22Rv1 (cell line): ENCODE data around the gene POLR2M.

Experiments used
- ZFX ChIP-seq: fragments of 450-650 bp; IDR thresholded peaks from 2 replicates; pipeline ENCODE4 v1.6.1; 2017; ENCODE audit warnings: antibody characterized with exemption, borderline replicate concordance
- TF ChIP-seq, protein P1 (sequence below): fragments of 450-650 bp; IDR thresholded peaks from 2 replicates; pipeline ENCODE4 v1.5.1; 2017; ENCODE audit warnings: mild to moderate bottlenecking

- TF ChIP-seq, protein P1, sequence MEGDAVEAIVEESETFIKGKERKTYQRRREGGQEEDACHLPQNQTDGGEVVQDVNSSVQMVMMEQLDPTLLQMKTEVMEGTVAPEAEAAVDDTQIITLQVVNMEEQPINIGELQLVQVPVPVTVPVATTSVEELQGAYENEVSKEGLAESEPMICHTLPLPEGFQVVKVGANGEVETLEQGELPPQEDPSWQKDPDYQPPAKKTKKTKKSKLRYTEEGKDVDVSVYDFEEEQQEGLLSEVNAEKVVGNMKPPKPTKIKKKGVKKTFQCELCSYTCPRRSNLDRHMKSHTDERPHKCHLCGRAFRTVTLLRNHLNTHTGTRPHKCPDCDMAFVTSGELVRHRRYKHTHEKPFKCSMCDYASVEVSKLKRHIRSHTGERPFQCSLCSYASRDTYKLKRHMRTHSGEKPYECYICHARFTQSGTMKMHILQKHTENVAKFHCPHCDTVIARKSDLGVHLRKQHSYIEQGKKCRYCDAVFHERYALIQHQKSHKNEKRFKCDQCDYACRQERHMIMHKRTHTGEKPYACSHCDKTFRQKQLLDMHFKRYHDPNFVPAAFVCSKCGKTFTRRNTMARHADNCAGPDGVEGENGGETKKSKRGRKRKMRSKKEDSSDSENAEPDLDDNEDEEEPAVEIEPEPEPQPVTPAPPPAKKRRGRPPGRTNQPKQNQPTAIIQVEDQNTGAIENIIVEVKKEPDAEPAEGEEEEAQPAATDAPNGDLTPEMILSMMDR, result no peak
- no peak for TF ChIP-seq ZFX
These were observed 34.9 kb upstream of the POLR2M start for GRCh38 chr15:57671636-57672035.
